ENCODE results near the gene RAB8B. TPM values are rescaled to one million over a fixed set of nuclear protein-coding genes. Genes with fewer than 3 reads are reported as not detected.

Gene RAB8B
- total RNA-seq, 1 experiment from 2014 or later, result 18.2 TPM

- no peak for TF ChIP-seq CTCF (IDR thresholded peaks at IDR 0.05; ENCODE audit: insufficient read depth in 1 of 2, low read depth in 1 of 2, low read length in 1 of 2, severe bottlenecking in 1 of 2, unreplicated experiment in 1 of 2)
Observed at GRCh38 chr15:63157891-63158431, 31.4 kb upstream of the RAB8B start.

GRCh38 chr15:63160638-63161037 is 28.8 kb upstream of the RAB8B start:
- H3K4me1 ChIP-seq, result 0 out of 2 replicates have a peak, but pooled peaks cover 8% of the 10 kb centered on the region
- no peaks in the 10 kb centered on the region for H3K9me3 ChIP-seq
- intact Hi-C loops (cut with micrococcal nuclease; ENCODE audit: unreplicated experiment), result no loop called here
- H3K9me3 Mint-ChIP-seq (ENCODE audit: unreplicated experiment), result no peaks in the 10 kb centered on the region
- H3K27me3 Mint-ChIP-seq (ENCODE audit: insufficient read depth, unreplicated experiment), result no peaks in the 10 kb centered on the region
- BruUV-seq (replicated peaks), result no TSS peak
- no peak for TF ChIP-seq CTCF (IDR thresholded peaks at IDR 0.05; ENCODE audit: insufficient read depth in 1 of 2, low read depth in 1 of 2, low read length in 1 of 2, severe bottlenecking in 1 of 2, unreplicated experiment in 1 of 2)
- ChIA-PET CTCF (no interaction called here), POLR2A (no interaction called here)
- no peak for DNase-seq
- H3K4me3 ChIP-seq (ENCODE audit: low read depth, low read length), result no peak overlapping the region
- no peak overlapping the region for H3K4me3 Mint-ChIP-seq (ENCODE audit: unreplicated experiment)
- no peaks in the 10 kb centered on the region for H3K36me3 ChIP-seq (ENCODE audit: control insufficient read depth, insufficient read depth, low read length)
- no peaks in the 10 kb centered on the region for H3K4me1 Mint-ChIP-seq (ENCODE audit: low read depth, unreplicated experiment)
- H3K36me3 Mint-ChIP-seq (ENCODE audit: insufficient read depth, unreplicated experiment), result peaks cover 10% of the 10 kb centered on the region
- H3K27me3 ChIP-seq (replicated peaks; ENCODE audit: control insufficient read depth, insufficient read depth, low read length), result no peaks in the 10 kb centered on the region
- H3K27ac Mint-ChIP-seq (ENCODE audit: unreplicated experiment), result no peak overlapping the region

More at GRCh38 chr15:63157891-63158431, 31.4 kb upstream of the RAB8B start:
- Histone ChIP-seq H3K9me3 (no peaks in the 10 kb centered on the region), H3K27me3 (replicated peaks; ENCODE audit: control insufficient read depth, insufficient read depth, low read length) (no peaks in the 10 kb centered on the region), H3K4me3 (ENCODE audit: low read depth, low read length) (peak overlapping the region; percentile 92), H3K4me1 (0 out of 2 replicates have a peak, but pooled peaks cover 8% of the 10 kb centered on the region), H3K36me3 (ENCODE audit: control insufficient read depth, insufficient read depth, low read length) (no peaks in the 10 kb centered on the region)
- DNase-seq, result peak; percentile 63 to 68
- H3K4me1 Mint-ChIP-seq (ENCODE audit: low read depth, unreplicated experiment), result no peaks in the 10 kb centered on the region
- H3K4me3 Mint-ChIP-seq (ENCODE audit: unreplicated experiment), result peak overlapping the region; percentile 99
- peaks cover 10% of the 10 kb centered on the region for H3K36me3 Mint-ChIP-seq (ENCODE audit: insufficient read depth, unreplicated experiment)
- peak overlapping the region; percentile 98 for H3K27ac Mint-ChIP-seq (ENCODE audit: unreplicated experiment)
- intact Hi-C loops (cut with micrococcal nuclease; ENCODE audit: unreplicated experiment), result loop anchor here (2.0 to 5.0 kb wide), 2 partner anchors 36 to 119 kb away; partner anchors contain the start of genes APH1B and LACTB
- no peaks in the 10 kb centered on the region for H3K9me3 Mint-ChIP-seq (ENCODE audit: unreplicated experiment)
- no peaks in the 10 kb centered on the region for H3K27me3 Mint-ChIP-seq (ENCODE audit: insufficient read depth, unreplicated experiment)
- CTCF ChIA-PET, result interaction anchor here (0.8 kb wide), 1 partner anchor 245 kb away, joined by 3 read pairs; no protein-coding TSS in a partner anchor
- POLR2A ChIA-PET, result interaction anchor here (1.4 kb wide), 1 partner anchor 119 kb away, joined by 4 read pairs; the partner anchor contains the start of gene APH1B
- TSS peak; percentile 70 for BruUV-seq (replicated peaks)

GRCh38 chr15:63163217-63163616 is 26.2 kb upstream of the RAB8B start:
- DNase-seq, result no peak
- ChIA-PET CTCF (no interaction called here), POLR2A (no interaction called here)
- no peaks in the 10 kb centered on the region for H3K9me3 Mint-ChIP-seq (ENCODE audit: unreplicated experiment)
- H3K4me1 Mint-ChIP-seq (ENCODE audit: low read depth, unreplicated experiment), result no peaks in the 10 kb centered on the region
- H3K4me3 Mint-ChIP-seq (ENCODE audit: unreplicated experiment), result no peak overlapping the region
- Histone ChIP-seq H3K4me1 (no peaks in the 10 kb centered on the region), H3K27me3 (replicated peaks; ENCODE audit: control insufficient read depth, insufficient read depth, low read length) (no peaks in the 10 kb centered on the region), H3K4me3 (ENCODE audit: low read depth, low read length) (no peak overlapping the region), H3K36me3 (ENCODE audit: control insufficient read depth, insufficient read depth, low read length) (no peaks in the 10 kb centered on the region), H3K9me3 (no peaks in the 10 kb centered on the region)
- no peaks in the 10 kb centered on the region for H3K27me3 Mint-ChIP-seq (ENCODE audit: insufficient read depth, unreplicated experiment)
- no TSS peak for BruUV-seq (replicated peaks)
- H3K27ac Mint-ChIP-seq (ENCODE audit: unreplicated experiment), result no peak overlapping the region
- no peaks in the 10 kb centered on the region for H3K36me3 Mint-ChIP-seq (ENCODE audit: insufficient read depth, unreplicated experiment)
- intact Hi-C loops (cut with micrococcal nuclease; ENCODE audit: unreplicated experiment), result no loop called here
- no peak for TF ChIP-seq CTCF (IDR thresholded peaks at IDR 0.05; ENCODE audit: insufficient read depth in 1 of 2, low read depth in 1 of 2, low read length in 1 of 2, severe bottlenecking in 1 of 2, unreplicated experiment in 1 of 2)
